K562 (cell line): Measurements from ENCODE around the gene NFATC1. TPM values are rescaled to one million over a fixed set of nuclear protein-coding genes. Genes with fewer than 3 reads are reported as not detected.

Experiments
- ATAC-seq: fragments of 200-7000 bp; cut with Tn5 transposase; 3 replicates; pipeline ENCODE4 v1.9.1; 2020; ENCODE audit warnings: moderate library complexity
- BruUV-seq: library from RNA; stranded (reverse); fragments of 400-500 nt; replicated peaks from 2 replicates; lab custom pipeline; 2021; lab: Mats Ljungman, UMichigan
- CTCF ChIA-PET: fragments of 300-600 bp; formaldehyde crosslinking; extraction: SDS; loops from one replicate; lab custom pipeline; 2021; ENCODE audit warnings: low intra/inter-chr PET ratio; lab: Yijun Ruan, JAX
- POLR2A ChIA-PET: fragments of 300-600, 350-650 bp; sonication (Branson Sonifier 250); formaldehyde crosslinking; extraction: SDS; loops from one replicate; lab custom pipeline; 2021; ENCODE audit warnings: antibody characterized with exemption, inconsistent platforms; lab: Yijun Ruan, JAX
- DNase-seq, 4 experiments: peaks; one replicate each; pipeline versions ENCODE4 v3.0.0 to v3.0.0-alpha.2; 2011 to 2018; ENCODE audit warnings: low spot score in 3 of 4, mixed read lengths in 3 of 4; ENCODE audit errors: extremely low read depth in 1 of 4
- FAIRE-seq: peaks from 2 replicates; lab custom pipeline; 2011; peaks lifted over from hg19 to GRCh38; lab: Jason Lieb, UNC
- H2AFZ ChIP-seq: 2 replicates; pipeline ENCODE4 v1.6.0; 2011; ENCODE audit warnings: low read depth, low read length, control low read depth, inconsistent platforms
- H3K27ac ChIP-seq: fragments of 200-600 bp; 3 replicates; pipeline ENCODE4 v1.8.0; 2011; ENCODE audit warnings: low read depth, mild to moderate bottlenecking, control low read depth, inconsistent platforms, low read length, moderate library complexity, mixed read lengths; ENCODE audit errors: extremely low read depth
- H3K27me3 ChIP-seq, 2 experiments: fragments of 300-600 bp in 1 of 2; 2 replicates in 1 of 2; 3 replicates in 1 of 2; pipeline versions ENCODE4 v1.6.0 to v1.8.0; 2011; ENCODE audit warnings: inconsistent platforms in 2 of 2, low read length in 2 of 2, mild to moderate bottlenecking in 1 of 2, mixed read lengths in 1 of 2, moderate library complexity in 1 of 2; ENCODE audit not compliant: control insufficient read depth in 2 of 2, insufficient read depth in 2 of 2
- H3K36me3 ChIP-seq: fragments of 300-600 bp; 3 replicates; pipeline ENCODE4 v1.8.0; 2011; ENCODE audit warnings: mild to moderate bottlenecking, low read length, inconsistent platforms; ENCODE audit not compliant: control insufficient read depth, insufficient read depth
- H3K4me1 ChIP-seq, 2 experiments: fragments of 200-600 bp in 1 of 2; replicated peaks in 1 of 2; 2 replicates in 1 of 2; 3 replicates in 1 of 2; pipeline versions ENCODE4 v1.5.1 to v1.8.0; 2011; ENCODE audit warnings: inconsistent platforms in 2 of 2, low read length in 2 of 2, mild to moderate bottlenecking in 1 of 2, mixed read lengths in 1 of 2, moderate library complexity in 1 of 2; ENCODE audit not compliant: control insufficient read depth in 2 of 2, insufficient read depth in 2 of 2
- H3K4me2 ChIP-seq: 2 replicates; pipeline ENCODE4 v1.6.1; 2011; ENCODE audit warnings: low read length, control low read depth, inconsistent platforms, mixed read lengths; ENCODE audit not compliant: insufficient read depth
- H3K4me3 ChIP-seq: fragments of 200-600 bp; sonication (generic), shearing (Covaris generic); 2 replicates; pipeline ENCODE4 v1.5.1; 2016; ENCODE audit warnings: control low read depth, inconsistent platforms
- H3K79me2 ChIP-seq: fragments of 200-600 bp; 3 replicates; pipeline ENCODE4 v1.8.0; 2011; ENCODE audit warnings: low read length, inconsistent platforms; ENCODE audit not compliant: control insufficient read depth, insufficient read depth
- H3K9ac ChIP-seq, 2 experiments: 2 replicates each; pipeline versions ENCODE4 v1.6.0 to v1.6.1; 2011; ENCODE audit warnings: low read depth in 2 of 2, low read length in 2 of 2, control low read depth in 1 of 2, inconsistent platforms in 1 of 2, mild to moderate bottlenecking in 1 of 2, mixed read lengths in 1 of 2; ENCODE audit not compliant: insufficient read depth in 1 of 2
- H3K9me1 ChIP-seq: one replicate; pipeline ENCODE4 v1.6.0; 2011; ENCODE audit warnings: inconsistent platforms, mild to moderate bottlenecking, low read length, moderate library complexity; ENCODE audit not compliant: control insufficient read depth, insufficient read depth
- H3K9me3 ChIP-seq: replicated peaks from 2 replicates; pipeline ENCODE4 v1.5.1; 2011; ENCODE audit warnings: low read depth, low read length, inconsistent platforms; ENCODE audit not compliant: control insufficient read depth, insufficient read depth
- H4K20me1 ChIP-seq: replicated peaks from 2 replicates; pipeline ENCODE4 v1.6.1; 2011; ENCODE audit warnings: low read length, inconsistent platforms, mixed read lengths; ENCODE audit not compliant: control insufficient read depth, insufficient read depth
- CBFA2T3 ChIP-seq: fragments of 450-650 bp; IDR thresholded peaks from 2 replicates; pipeline ENCODE4 v1.6.1; 2017
- DACH1 ChIP-seq: fragments of 450-650 bp; IDR thresholded peaks from 2 replicates; pipeline ENCODE4 v1.6.1; 2018; ENCODE audit not compliant: partially characterized antibody
- NBN ChIP-seq: fragments of 450-650 bp; IDR thresholded peaks from 2 replicates; pipeline ENCODE4 v1.6.1; 2016; ENCODE audit warnings: low read depth, mild to moderate bottlenecking
- NCOR1 ChIP-seq: fragments of 450-650 bp; IDR thresholded peaks from 2 replicates; pipeline ENCODE4 v1.6.1; 2016; ENCODE audit warnings: mild to moderate bottlenecking, moderate library complexity
- PTTG1 ChIP-seq: fragments of 450-650 bp; IDR thresholded peaks from 2 replicates; pipeline ENCODE4 v1.6.1; 2016; ENCODE audit warnings: low read depth, mild to moderate bottlenecking, missing genetic modification characterization, missing compliant biosample characterization
- SUPT5H ChIP-seq: fragments of 450-650 bp; IDR thresholded peaks from 2 replicates; pipeline ENCODE4 v1.6.1; 2016
- TSC22D4 ChIP-seq: fragments of 450-650 bp; IDR thresholded peaks from 2 replicates; pipeline ENCODE4 v1.6.1; 2016; ENCODE audit warnings: missing genetic modification characterization, missing biosample characterization, control low read depth
- ZC3H11A ChIP-seq: IDR thresholded peaks from 2 replicates; pipeline ENCODE4 v1.6.1; 2012; ENCODE audit warnings: low read depth, low read length, improper control_type of control experiment
- ZNF24 ChIP-seq: fragments of 450-650 bp; IDR thresholded peaks from 2 replicates; pipeline ENCODE4 v1.6.1; 2016
- ZNF584 ChIP-seq: fragments of 200-800 bp; sonication (Bioruptor generic); IDR thresholded peaks from 2 replicates; pipeline ENCODE4 v1.6.1; 2016; ENCODE audit warnings: low read depth, mild to moderate bottlenecking, missing genetic modification characterization, missing compliant biosample characterization
- WGBS: fragments of 100-300 bp; shearing (Covaris generic); methylation state at CpG from one replicate; pipeline ENCODE4 v1.1.6; 2016; ENCODE audit warnings: low coverage, mixed read lengths; ENCODE audit not compliant: insufficient coverage; ENCODE audit errors: missing lambda C conversion rate; 5-methylcytosine and 5-hydroxymethylcytosine counted together
- in situ Hi-C: fragments of 300-500 bp; cut with MboI; formaldehyde crosslinking; loops from 4 replicates; pipeline ENCODE4 v1.15.0; 2018; ENCODE audit warnings: inconsistent platforms, mixed read lengths
- intact Hi-C: fragments of 100-400 bp; cut with micrococcal nuclease; formaldehyde crosslinking; loops from 2 replicates; pipeline ENCODE4 v1.14.2; 2022
- polyA plus RNA-seq, 8 experiments: library from polyadenylated mRNA; depleted of rRNA in 4 of 8; stranded (reverse) in 5 of 8; unstranded in 3 of 8; fragments of >200 nt; fragmentation: Nextera tagmentation in 2 of 8; fragmentation: Illumina TruSeq in 1 of 8; extraction: Ambion mirVana in 2 of 8; extraction: Trizol in 1 of 8; gene quantifications; 2 replicates each; pipeline versions ENCODE4 v1.2.1 to v1.2.3, GENCODE V29; 2011 to 2014; ENCODE audit warnings: inconsistent platforms in 1 of 8, missing spikeins in 1 of 8
- total RNA-seq, 7 experiments: library from RNA; depleted of rRNA in 6 of 7; stranded (reverse); fragments of >200 nt in 6 of 7; fragmentation: Illumina TruSeq in 2 of 7; extraction: Trizol in 2 of 7; gene quantifications; 2 replicates each; pipeline versions ENCODE4 v1.2.1 to v1.2.3, GENCODE V29; 2011 to 2021; ENCODE audit warnings: low replicate concordance in 1 of 7
- TF ChIP-seq, protein P1 (sequence below): fragments of 450-650 bp; IDR thresholded peaks from 2 replicates; pipeline ENCODE4 v1.6.1; 2018; ENCODE audit warnings: mild to moderate bottlenecking, low read depth; ENCODE audit not compliant: partially characterized antibody
- TF ChIP-seq, protein P2 (sequence below): fragments of 450-650 bp; IDR thresholded peaks from 2 replicates; pipeline ENCODE4 v1.6.1; 2017; ENCODE audit warnings: mild to moderate bottlenecking, moderate library complexity
- TF ChIP-seq, protein P3 (sequence below): sonication (generic); formaldehyde crosslinking; IDR thresholded peaks from 2 replicates; pipeline ENCODE4 v1.8.0; 2022; ENCODE audit warnings: mild to moderate bottlenecking, missing genetic modification reagents
- TF ChIP-seq, protein P4 (sequence below): conservative IDR thresholded peaks from 2 replicates; pipeline ENCODE4 v1.6.1; 2011; ENCODE audit warnings: low read depth, mild to moderate bottlenecking, low read length; ENCODE audit not compliant: control insufficient read depth
- TF ChIP-seq, protein P5 (sequence below), 2 experiments: IDR thresholded peaks in 1 of 2; conservative IDR thresholded peaks in 1 of 2; 2 replicates each; pipeline ENCODE4 v1.6.1; 2016; ENCODE audit warnings: low read depth in 2 of 2, mild to moderate bottlenecking in 1 of 2, missing compliant biosample characterization in 1 of 2, missing genetic modification characterization in 1 of 2, moderate library complexity in 1 of 2

The NFATC1 gene
- total and polyA plus RNA-seq, 9 of the 15 experiments (the other 6 are each of a cell fraction or from before 2014, with no cell fraction given): 1.1 to 16.4 (median 2.5) TPM

DNA sequence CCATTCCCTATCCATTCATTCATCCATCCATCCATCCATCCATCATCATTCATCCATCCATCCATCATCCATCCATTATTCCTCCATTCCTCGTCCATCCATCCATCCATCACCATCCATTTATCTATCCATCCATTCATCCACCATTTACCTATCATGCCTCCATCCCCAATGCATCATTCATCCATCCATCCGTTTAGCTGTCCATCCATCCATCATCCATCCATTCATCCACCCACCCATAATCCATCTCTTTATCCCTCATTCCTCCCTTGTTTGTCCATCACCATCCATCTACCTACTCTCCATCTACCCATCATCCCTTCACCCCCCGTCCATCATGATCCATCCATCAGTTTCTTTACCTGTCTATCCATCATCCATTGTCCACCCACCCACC is 13.6 kb downstream of the NFATC1 start:
- H3K79me2 ChIP-seq: peaks cover 35% of the 10 kb centered on the region
- CTCF ChIA-PET: no interaction called here
- intact Hi-C loops: no loop called here
- peaks cover 9% of the 10 kb centered on the region; the same call in 2 of the 3 replicates for H3K36me3 ChIP-seq
- POLR2A ChIA-PET: no interaction called here
- H3K9me3 ChIP-seq: no peaks in the 10 kb centered on the region
- H3K4me3 ChIP-seq: no peak overlapping the region
- no peak for FAIRE-seq
- H2AFZ ChIP-seq: no peak overlapping the region
- H3K9me1 ChIP-seq: peaks cover 4% of the 10 kb centered on the region
- peaks cover 18% of the 10 kb centered on the region for H4K20me1 ChIP-seq
- 69% methylated on average over 3 of the region's 3 CpGs for WGBS
- BruUV-seq: no TSS peak
- DNase-seq: no peak
- peaks cover 12 to 36% of the 10 kb centered on the region in 2 experiments for H3K4me1 ChIP-seq
- H3K27ac ChIP-seq: no peak overlapping the region
- no peaks in the 10 kb centered on the region for H3K27me3 ChIP-seq
- in situ Hi-C loops: no loop called here
- H3K9ac ChIP-seq: no peak overlapping the region
- no peak overlapping the region for H3K4me2 ChIP-seq
- no peak for ATAC-seq
- no peak for TF ChIP-seq CBFA2T3
- TF ChIP-seq, protein P1, sequence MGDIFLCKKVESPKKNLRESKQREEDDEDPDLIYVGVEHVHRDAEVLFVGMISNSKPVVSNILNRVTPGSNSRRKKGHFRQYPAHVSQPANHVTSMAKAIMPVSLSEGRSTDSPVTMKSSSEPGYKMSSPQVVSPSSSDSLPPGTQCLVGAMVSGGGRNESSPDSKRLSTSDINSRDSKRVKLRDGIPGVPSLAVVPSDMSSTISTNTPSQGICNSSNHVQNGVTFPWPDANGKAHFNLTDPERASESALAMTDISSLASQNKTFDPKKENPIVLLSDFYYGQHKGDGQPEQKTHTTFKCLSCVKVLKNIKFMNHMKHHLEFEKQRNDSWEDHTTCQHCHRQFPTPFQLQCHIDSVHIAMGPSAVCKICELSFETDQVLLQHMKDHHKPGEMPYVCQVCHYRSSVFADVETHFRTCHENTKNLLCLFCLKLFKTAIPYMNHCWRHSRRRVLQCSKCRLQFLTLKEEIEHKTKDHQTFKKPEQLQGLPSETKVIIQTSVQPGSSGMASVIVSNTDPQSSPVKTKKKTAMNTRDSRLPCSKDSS: no peak
- no peak for TF ChIP-seq NBN
- TF ChIP-seq, protein P2, sequence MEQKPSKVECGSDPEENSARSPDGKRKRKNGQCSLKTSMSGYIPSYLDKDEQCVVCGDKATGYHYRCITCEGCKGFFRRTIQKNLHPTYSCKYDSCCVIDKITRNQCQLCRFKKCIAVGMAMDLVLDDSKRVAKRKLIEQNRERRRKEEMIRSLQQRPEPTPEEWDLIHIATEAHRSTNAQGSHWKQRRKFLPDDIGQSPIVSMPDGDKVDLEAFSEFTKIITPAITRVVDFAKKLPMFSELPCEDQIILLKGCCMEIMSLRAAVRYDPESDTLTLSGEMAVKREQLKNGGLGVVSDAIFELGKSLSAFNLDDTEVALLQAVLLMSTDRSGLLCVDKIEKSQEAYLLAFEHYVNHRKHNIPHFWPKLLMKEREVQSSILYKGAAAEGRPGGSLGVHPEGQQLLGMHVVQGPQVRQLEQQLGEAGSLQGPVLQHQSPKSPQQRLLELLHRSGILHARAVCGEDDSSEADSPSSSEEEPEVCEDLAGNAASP: no peak
- TF ChIP-seq, protein P3, sequence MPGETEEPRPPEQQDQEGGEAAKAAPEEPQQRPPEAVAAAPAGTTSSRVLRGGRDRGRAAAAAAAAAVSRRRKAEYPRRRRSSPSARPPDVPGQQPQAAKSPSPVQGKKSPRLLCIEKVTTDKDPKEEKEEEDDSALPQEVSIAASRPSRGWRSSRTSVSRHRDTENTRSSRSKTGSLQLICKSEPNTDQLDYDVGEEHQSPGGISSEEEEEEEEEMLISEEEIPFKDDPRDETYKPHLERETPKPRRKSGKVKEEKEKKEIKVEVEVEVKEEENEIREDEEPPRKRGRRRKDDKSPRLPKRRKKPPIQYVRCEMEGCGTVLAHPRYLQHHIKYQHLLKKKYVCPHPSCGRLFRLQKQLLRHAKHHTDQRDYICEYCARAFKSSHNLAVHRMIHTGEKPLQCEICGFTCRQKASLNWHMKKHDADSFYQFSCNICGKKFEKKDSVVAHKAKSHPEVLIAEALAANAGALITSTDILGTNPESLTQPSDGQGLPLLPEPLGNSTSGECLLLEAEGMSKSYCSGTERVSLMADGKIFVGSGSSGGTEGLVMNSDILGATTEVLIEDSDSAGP (CRISPR knock-in tag): no peak
- TF ChIP-seq NCOR1: no peak
- TF ChIP-seq, protein P4, sequence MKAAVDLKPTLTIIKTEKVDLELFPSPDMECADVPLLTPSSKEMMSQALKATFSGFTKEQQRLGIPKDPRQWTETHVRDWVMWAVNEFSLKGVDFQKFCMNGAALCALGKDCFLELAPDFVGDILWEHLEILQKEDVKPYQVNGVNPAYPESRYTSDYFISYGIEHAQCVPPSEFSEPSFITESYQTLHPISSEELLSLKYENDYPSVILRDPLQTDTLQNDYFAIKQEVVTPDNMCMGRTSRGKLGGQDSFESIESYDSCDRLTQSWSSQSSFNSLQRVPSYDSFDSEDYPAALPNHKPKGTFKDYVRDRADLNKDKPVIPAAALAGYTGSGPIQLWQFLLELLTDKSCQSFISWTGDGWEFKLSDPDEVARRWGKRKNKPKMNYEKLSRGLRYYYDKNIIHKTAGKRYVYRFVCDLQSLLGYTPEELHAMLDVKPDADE: no peak
- TF ChIP-seq ZNF584 (CRISPR knock-in tag): no peak
- no peak for TF ChIP-seq ZC3H11A
- no peak for TF ChIP-seq TSC22D4 (tag)
- TF ChIP-seq PTTG1: no peak
- no peak for TF ChIP-seq ZNF24
- TF ChIP-seq DACH1: no peak
- no peak for TF ChIP-seq SUPT5H
- TF ChIP-seq, protein P5, sequence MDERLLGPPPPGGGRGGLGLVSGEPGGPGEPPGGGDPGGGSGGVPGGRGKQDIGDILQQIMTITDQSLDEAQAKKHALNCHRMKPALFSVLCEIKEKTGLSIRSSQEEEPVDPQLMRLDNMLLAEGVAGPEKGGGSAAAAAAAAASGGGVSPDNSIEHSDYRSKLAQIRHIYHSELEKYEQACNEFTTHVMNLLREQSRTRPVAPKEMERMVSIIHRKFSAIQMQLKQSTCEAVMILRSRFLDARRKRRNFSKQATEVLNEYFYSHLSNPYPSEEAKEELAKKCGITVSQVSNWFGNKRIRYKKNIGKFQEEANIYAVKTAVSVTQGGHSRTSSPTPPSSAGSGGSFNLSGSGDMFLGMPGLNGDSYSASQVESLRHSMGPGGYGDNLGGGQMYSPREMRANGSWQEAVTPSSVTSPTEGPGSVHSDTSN (CRISPR knock-in tag; IDR thresholded peaks at IDR 0.05; ENCODE audit: low read depth): no peak
- TF ChIP-seq, protein P5 (tag; conservative IDR thresholded peaks at IDR 0.05; ENCODE audit: low read depth): no peak
